Neutrophil (primary cell): ENCODE measurements around the gene PLEKHG4.

Experiments used
- H3K27ac ChIP-seq: fragments of 200-600 bp; sonication (generic); 2 replicates; pipeline ENCODE4 v1.5.1; 2016; ENCODE audit warnings: mild to moderate bottlenecking, moderate library complexity
- H3K27me3 ChIP-seq: fragments of 200-600 bp; sonication (generic); 2 replicates; pipeline ENCODE4 v1.6.0; 2016; ENCODE audit warnings: mild to moderate bottlenecking
- H3K36me3 ChIP-seq: fragments of 200-600 bp; sonication (generic); 2 replicates; pipeline ENCODE4 v1.5.1; 2017
- H3K4me1 ChIP-seq, 2 experiments: fragments of 200-600 bp in 1 of 2; sonication (generic) in 1 of 2; 1 replicate in 1 of 2; 2 replicates in 1 of 2; pipeline versions ENCODE4 v1.5.1 to v1.6.1; 2013 to 2016; ENCODE audit warnings: low read depth in 1 of 2, low read length in 1 of 2, mild to moderate bottlenecking in 1 of 2, moderate library complexity in 1 of 2; ENCODE audit not compliant: control insufficient read depth in 1 of 2, insufficient read depth in 1 of 2
- H3K4me3 ChIP-seq, 2 experiments: fragments of 200-600 bp in 1 of 2; sonication (generic) in 1 of 2; 1 replicate in 1 of 2; 2 replicates in 1 of 2; pipeline ENCODE4 v1.5.1; 2013 to 2016; ENCODE audit warnings: low read depth in 1 of 2, low read length in 1 of 2, mild to moderate bottlenecking in 1 of 2, moderate library complexity in 1 of 2
- H3K9me3 ChIP-seq: fragments of 200-600 bp; sonication (generic); 2 replicates; pipeline ENCODE4 v1.5.1; 2016
- CTCF ChIP-seq: fragments of 200-600 bp; sonication (generic); IDR thresholded peaks from 2 replicates; pipeline ENCODE4 v1.5.1; 2016; ENCODE audit warnings: antibody characterized with exemption

PLEKHG4 gene

GRCh38 chr16:67311607-67312488, 32.5 kb downstream of the PLEKHG4 start:
- Histone ChIP-seq H3K4me1 (no peaks in the 10 kb centered on the region), H3K27me3 (peaks cover 3% of the 10 kb centered on the region), H3K9me3 (no peaks in the 10 kb centered on the region), H3K36me3 (no peaks in the 10 kb centered on the region), H3K4me3 (no peak overlapping the region), H3K27ac (no peak overlapping the region)
- no peak for TF ChIP-seq CTCF

- no peaks in the 10 kb centered on the region for H3K36me3 ChIP-seq
- H3K27me3 ChIP-seq: peaks cover 4% of the 10 kb centered on the region
- no peak overlapping the region for H3K27ac ChIP-seq
- no peak overlapping the region for H3K4me3 ChIP-seq
- no peak for TF ChIP-seq CTCF
- H3K4me1 ChIP-seq: no peaks in the 10 kb centered on the region
- no peaks in the 10 kb centered on the region for H3K9me3 ChIP-seq
These were observed 33.4 kb downstream of the PLEKHG4 start for GRCh38 chr16:67312719-67313118.

GRCh38 chr16:67317853-67318252, 38.5 kb downstream of the PLEKHG4 start:
- no peak for TF ChIP-seq CTCF
- H3K4me1 ChIP-seq: no peaks in the 10 kb centered on the region
- peaks cover 28% of the 10 kb centered on the region for H3K27me3 ChIP-seq
- no peak overlapping the region for H3K4me3 ChIP-seq
- H3K27ac ChIP-seq: no peak overlapping the region
- no peaks in the 10 kb centered on the region for H3K36me3 ChIP-seq
- no peaks in the 10 kb centered on the region for H3K9me3 ChIP-seq

- Histone ChIP-seq H3K4me3 (no peak overlapping the region), H3K36me3 (no peaks in the 10 kb centered on the region), H3K9me3 (no peaks in the 10 kb centered on the region), H3K4me1 (peaks cover 10 to 15% of the 10 kb centered on the region in 2 experiments), H3K27ac (no peak overlapping the region), H3K27me3 (peaks cover 68% of the 10 kb centered on the region)
- TF ChIP-seq CTCF: no peak
These were observed 46.8 kb downstream of the PLEKHG4 start for GRCh38 chr16:67326115-67326471.

- Histone ChIP-seq H3K27me3 (peaks cover 63% of the 10 kb centered on the region), H3K4me3 (no peak within 1 kb of the TSS), H3K36me3 (no peaks in the 10 kb centered on the region), H3K27ac (no peak within 1 kb of the TSS), H3K4me1 (peaks cover 10 to 15% of the 10 kb centered on the region in 2 experiments), H3K9me3 (no peaks in the 10 kb centered on the region)
- TF ChIP-seq CTCF: no peak
These were observed 47.4 kb downstream of the PLEKHG4 start, which contains the start of the genes KCTD19 and LRRC36 for GRCh38 chr16:67326472-67327309. Gene KCTD19, minus strand, starts transcription at chr16:67326741. Its CDS starts 34 bp downstream, at chr16:67326707. Gene LRRC36, plus strand, starts transcription at chr16:67326815. Its CDS starts 48 bp downstream, at chr16:67326863.
